HL-60 (cell line): ENCODE results near the gene BNIP5.
A peak's percentile ranks its signal among the peaks of the same experiment; 100 is the strongest.

Experiments used
- DNase-seq, 2 experiments: peaks; one replicate each; pipeline ENCODE4 v3.0.0-alpha.2; 2010 to 2020; ENCODE audit warnings: low read depth in 1 of 2, low spot score in 1 of 2
- H3K27ac ChIP-seq: fragments of 250-450 bp; sonication (Bioruptor Pico); replicated peaks from 2 replicates; pipeline ENCODE4 v1.5.1; 2020; ENCODE audit warnings: mild to moderate bottlenecking, moderate library complexity
- H3K27me3 ChIP-seq: fragments of 250-450 bp; sonication (Bioruptor Pico); 2 replicates; pipeline ENCODE4 v1.5.1; 2021; ENCODE audit warnings: mild to moderate bottlenecking, moderate library complexity; ENCODE audit not compliant: insufficient read depth, poor library complexity, severe bottlenecking
- H3K4me3 ChIP-seq: replicated peaks from 2 replicates; pipeline ENCODE4 v1.5.1; 2011; ENCODE audit warnings: mild to moderate bottlenecking, control low read depth, low read length; ENCODE audit not compliant: insufficient read depth
- CTCF ChIP-seq: IDR thresholded peaks from one replicate; pipeline ENCODE4 v1.5.1; 2011; ENCODE audit warnings: low read length, control low read depth, inconsistent platforms; ENCODE audit not compliant: insufficient read depth
- GABPA ChIP-seq: IDR thresholded peaks from 2 replicates; pipeline ENCODE4 v1.6.1; 2012; ENCODE audit warnings: low read depth
- POLR2AphosphoS5 ChIP-seq: IDR thresholded peaks from 2 replicates; pipeline ENCODE4 v1.6.1; 2012; ENCODE audit warnings: low read depth
- SPI1 ChIP-seq: IDR thresholded peaks from 2 replicates; pipeline ENCODE4 v1.6.1; 2012; ENCODE audit warnings: low read depth, mild to moderate bottlenecking, borderline replicate concordance
- TF ChIP-seq, protein P1 (sequence below): IDR thresholded peaks from 2 replicates; pipeline ENCODE4 v1.6.1; 2012; ENCODE audit warnings: low read depth; ENCODE audit not compliant: insufficient replicate concordance

Gene BNIP5

GRCh38 chr6:36272234-36272633 is 64.5 kb downstream of the BNIP5 start:
- DNase-seq, result no peak
- peaks cover 2% of the 10 kb centered on the region for H3K27me3 ChIP-seq
- no peak for TF ChIP-seq SPI1
- TF ChIP-seq GABPA, result no peak
- TF ChIP-seq, protein P1, sequence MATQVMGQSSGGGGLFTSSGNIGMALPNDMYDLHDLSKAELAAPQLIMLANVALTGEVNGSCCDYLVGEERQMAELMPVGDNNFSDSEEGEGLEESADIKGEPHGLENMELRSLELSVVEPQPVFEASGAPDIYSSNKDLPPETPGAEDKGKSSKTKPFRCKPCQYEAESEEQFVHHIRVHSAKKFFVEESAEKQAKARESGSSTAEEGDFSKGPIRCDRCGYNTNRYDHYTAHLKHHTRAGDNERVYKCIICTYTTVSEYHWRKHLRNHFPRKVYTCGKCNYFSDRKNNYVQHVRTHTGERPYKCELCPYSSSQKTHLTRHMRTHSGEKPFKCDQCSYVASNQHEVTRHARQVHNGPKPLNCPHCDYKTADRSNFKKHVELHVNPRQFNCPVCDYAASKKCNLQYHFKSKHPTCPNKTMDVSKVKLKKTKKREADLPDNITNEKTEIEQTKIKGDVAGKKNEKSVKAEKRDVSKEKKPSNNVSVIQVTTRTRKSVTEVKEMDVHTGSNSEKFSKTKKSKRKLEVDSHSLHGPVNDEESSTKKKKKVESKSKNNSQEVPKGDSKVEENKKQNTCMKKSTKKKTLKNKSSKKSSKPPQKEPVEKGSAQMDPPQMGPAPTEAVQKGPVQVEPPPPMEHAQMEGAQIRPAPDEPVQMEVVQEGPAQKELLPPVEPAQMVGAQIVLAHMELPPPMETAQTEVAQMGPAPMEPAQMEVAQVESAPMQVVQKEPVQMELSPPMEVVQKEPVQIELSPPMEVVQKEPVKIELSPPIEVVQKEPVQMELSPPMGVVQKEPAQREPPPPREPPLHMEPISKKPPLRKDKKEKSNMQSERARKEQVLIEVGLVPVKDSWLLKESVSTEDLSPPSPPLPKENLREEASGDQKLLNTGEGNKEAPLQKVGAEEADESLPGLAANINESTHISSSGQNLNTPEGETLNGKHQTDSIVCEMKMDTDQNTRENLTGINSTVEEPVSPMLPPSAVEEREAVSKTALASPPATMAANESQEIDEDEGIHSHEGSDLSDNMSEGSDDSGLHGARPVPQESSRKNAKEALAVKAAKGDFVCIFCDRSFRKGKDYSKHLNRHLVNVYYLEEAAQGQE, result no peak
- no peak for TF ChIP-seq POLR2AphosphoS5
- no peak for TF ChIP-seq CTCF
- no peak overlapping the region for H3K27ac ChIP-seq
- no peak overlapping the region for H3K4me3 ChIP-seq

GRCh38 chr6:36269834-36270705 is 66.6 kb downstream of the BNIP5 start, which contains the start of gene PNPLA1:
Gene PNPLA1 (plus strand): TSS chr6:36270060. CDS start chr6:36270460, 400 bp downstream.
- peaks cover 2% of the 10 kb centered on the region for H3K27me3 ChIP-seq
- no peak within 1 kb of the TSS for H3K27ac ChIP-seq
- no peak within 1 kb of the TSS for H3K4me3 ChIP-seq
- DNase-seq, result peak in 1 of 2 experiments; percentile 19
- TF ChIP-seq CTCF, result no peak
- TF ChIP-seq SPI1, result no peak
- no peak for TF ChIP-seq GABPA
- no peak for TF ChIP-seq POLR2AphosphoS5
- TF ChIP-seq, protein P1, result no peak

DNA sequence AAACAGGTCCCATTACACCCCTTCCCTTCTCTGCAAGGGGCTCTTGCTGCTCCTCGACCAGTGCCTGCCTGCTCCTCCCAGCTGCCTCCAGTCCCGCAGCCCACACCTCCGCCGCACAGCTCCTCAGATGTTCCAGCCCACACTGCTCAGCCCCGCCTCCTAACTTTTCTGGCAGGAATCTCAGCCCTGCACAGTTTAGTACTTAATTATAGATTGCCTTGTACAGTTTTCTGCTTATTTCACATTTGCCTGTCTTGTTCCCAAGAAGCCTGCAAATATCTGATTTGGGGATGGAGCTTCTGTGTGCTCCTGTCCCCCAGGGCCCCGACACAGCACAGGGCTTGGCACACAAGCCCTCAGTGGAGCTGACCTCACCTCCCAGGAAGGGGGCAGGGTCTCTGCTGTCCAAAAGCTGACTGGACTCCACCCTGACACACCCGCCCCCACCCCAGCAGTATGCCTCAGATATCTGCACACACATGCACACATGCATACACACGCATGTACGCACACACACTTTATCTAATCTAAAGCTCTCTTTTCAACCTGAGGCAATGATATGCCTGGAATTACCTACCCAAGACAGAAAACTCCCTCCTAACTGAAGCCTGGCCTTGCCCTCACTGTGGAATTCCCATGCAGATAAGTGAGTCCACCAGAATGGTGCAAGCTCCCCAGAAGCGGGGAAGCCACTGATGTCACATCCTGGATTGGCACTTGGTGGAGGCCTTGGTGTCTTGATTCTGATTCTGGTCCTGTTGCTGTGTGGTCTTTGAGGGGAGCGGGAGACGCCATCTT is 68.0 kb downstream of the BNIP5 start:
- Histone ChIP-seq H3K27me3 (no peaks in the 10 kb centered on the region), H3K27ac (no peak overlapping the region), H3K4me3 (no peak overlapping the region)
- no peak for DNase-seq
- TF ChIP-seq CTCF, result no peak
- TF ChIP-seq, protein P1, result no peak
- no peak for TF ChIP-seq GABPA
- TF ChIP-seq SPI1, result no peak
- TF ChIP-seq POLR2AphosphoS5, result no peak
